Adipocyte (in vitro differentiated cells): ENCODE measurements around the gene SMIM29.

Experiments
- DNase-seq: peaks from one replicate; pipeline ENCODE4 v3.0.0-alpha.2; 2015; ENCODE audit warnings: low read depth
- H3K27me3 ChIP-seq: replicated peaks from 2 replicates; pipeline ENCODE4 v1.7.0; 2013; ENCODE audit warnings: mild to moderate bottlenecking, low read length, moderate library complexity; ENCODE audit not compliant: control insufficient read depth, insufficient read depth
- H3K36me3 ChIP-seq: 2 replicates; pipeline ENCODE4 v1.7.0; 2013; ENCODE audit warnings: low read length, mild to moderate bottlenecking, moderate library complexity; ENCODE audit not compliant: control insufficient read depth, insufficient read depth, severe bottlenecking
- H3K4me1 ChIP-seq: 2 replicates; pipeline ENCODE4 v1.7.0; 2013; ENCODE audit warnings: mild to moderate bottlenecking, low read length, moderate library complexity; ENCODE audit not compliant: control insufficient read depth, insufficient read depth
- H3K4me3 ChIP-seq: 2 replicates; pipeline ENCODE4 v1.7.0; 2013; ENCODE audit warnings: mild to moderate bottlenecking, low read length, moderate library complexity
- H3K9ac ChIP-seq: 2 replicates; pipeline ENCODE4 v1.7.0; 2013; ENCODE audit warnings: mild to moderate bottlenecking, low read length, moderate library complexity
- H3K9me3 ChIP-seq: 2 replicates; pipeline ENCODE4 v1.7.0; 2013; ENCODE audit warnings: mild to moderate bottlenecking, low read length, moderate library complexity; ENCODE audit not compliant: control insufficient read depth

SMIM29 gene

DNA sequence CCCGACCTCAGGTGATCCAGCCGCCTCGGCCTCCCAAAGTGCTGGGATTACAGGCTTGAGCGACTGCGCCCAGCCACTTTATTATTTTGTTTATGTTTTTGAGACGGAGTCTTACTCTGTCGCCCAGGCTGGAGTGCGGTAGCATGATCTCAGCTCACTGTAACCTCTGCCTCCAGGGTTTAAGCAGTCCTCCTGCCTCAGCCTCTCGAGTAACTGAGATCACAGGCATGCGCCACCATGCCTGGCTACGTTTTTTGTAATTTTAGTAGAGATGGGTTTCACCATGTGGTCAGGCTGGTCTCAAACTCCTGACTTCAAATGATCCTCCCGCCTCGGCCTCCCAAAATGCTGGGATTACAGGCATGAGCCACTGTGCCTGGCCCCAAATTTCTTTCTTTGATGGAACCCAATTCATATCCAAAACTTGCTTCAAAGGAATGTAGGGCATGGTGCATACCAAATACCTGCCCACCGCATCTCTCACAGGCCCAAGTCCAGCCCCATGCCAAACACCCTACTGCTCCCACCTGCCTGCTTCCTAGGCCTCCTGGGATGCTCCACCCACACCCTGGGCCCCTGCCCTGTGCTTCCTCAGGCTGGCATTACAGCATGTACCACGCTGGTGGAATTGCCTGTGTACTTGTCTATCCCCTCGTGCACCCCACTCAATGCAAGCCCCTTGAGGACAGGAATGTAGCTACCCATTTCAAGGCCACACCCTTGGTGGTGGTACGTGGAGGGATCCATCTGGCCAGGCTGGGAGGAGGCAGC lies 17.1 kb downstream of the SMIM29 start:
- DNase-seq = no peak
- no peaks in the 10 kb centered on the region for H3K36me3 ChIP-seq

GRCh38 chr6:34230653-34231371 lies 18.0 kb downstream of the SMIM29 start:
- DNase-seq = no peak
- H3K9ac ChIP-seq = no peak overlapping the region
- H3K4me3 ChIP-seq = no peak overlapping the region
- no peaks in the 10 kb centered on the region for H3K36me3 ChIP-seq
- H3K4me1 ChIP-seq = peaks cover 4% of the 10 kb centered on the region
- no peaks in the 10 kb centered on the region for H3K27me3 ChIP-seq
- H3K9me3 ChIP-seq = no peaks in the 10 kb centered on the region

More for the DNA sequence above, 17.1 kb downstream of the SMIM29 start:
- Histone ChIP-seq H3K9me3 (no peaks in the 10 kb centered on the region), H3K27me3 (no peaks in the 10 kb centered on the region), H3K9ac (no peak overlapping the region), H3K4me1 (peaks cover 11% of the 10 kb centered on the region), H3K4me3 (no peak overlapping the region)

DNA sequence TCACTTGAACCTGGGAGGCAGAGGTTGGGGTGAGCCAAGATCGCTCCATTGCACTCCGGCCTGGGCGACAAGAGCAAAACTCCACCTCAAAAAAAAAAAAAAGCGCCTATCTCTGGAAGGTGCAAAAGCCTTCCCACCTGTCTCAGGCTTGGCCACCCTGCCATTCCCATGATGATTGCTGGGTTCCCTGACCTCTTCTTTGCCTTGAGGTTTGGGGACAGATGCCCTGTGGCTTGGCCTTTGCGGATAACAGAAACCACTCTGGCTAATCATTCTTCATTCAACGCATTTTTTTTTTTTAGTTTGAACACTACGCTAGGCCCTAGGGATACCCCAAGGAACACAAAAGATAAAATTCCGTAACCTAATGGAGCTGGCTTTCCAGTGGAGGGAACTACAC lies 18.9 kb downstream of the SMIM29 start:
- H3K4me3 ChIP-seq = no peak overlapping the region
- H3K27me3 ChIP-seq = no peaks in the 10 kb centered on the region
- no peak for DNase-seq
- peaks cover 3% of the 10 kb centered on the region for H3K4me1 ChIP-seq
- H3K36me3 ChIP-seq = no peaks in the 10 kb centered on the region
- no peak overlapping the region for H3K9ac ChIP-seq
- H3K9me3 ChIP-seq = no peaks in the 10 kb centered on the region

DNA sequence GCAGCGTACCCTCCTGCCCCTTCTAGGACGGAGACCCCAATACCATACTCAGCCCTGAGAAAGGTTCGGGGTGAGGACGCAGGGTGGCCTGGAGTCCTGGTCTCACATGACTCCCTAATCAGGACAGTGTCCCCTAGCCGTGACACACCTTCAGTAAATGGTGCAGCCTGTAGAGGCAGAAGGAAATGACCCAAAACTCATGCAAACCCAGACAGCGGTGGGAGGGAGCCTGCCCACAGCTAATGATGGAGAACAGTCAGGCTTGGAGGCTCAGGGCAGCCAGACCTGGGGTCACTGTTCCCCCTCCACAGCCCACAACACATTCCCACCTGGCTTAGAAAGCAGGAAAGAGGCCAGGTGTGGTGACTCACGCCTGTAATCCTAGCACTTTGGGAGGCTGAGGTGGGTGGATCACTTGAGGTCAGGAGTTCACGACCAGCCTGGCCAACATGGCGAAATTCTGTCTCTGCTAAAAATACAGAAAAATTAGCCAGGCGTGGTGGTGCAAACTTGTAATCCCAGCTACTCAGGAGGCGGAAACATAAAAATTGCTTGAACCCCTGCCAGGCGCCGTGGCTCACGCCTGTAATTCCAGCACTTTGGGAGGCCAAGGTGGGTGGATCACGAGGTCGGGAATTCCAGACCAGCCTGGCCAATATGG lies 20.9 kb downstream of the SMIM29 start:
- DNase-seq = no peak
- Histone ChIP-seq H3K27me3 (no peaks in the 10 kb centered on the region), H3K4me1 (peaks cover 17% of the 10 kb centered on the region), H3K9me3 (no peaks in the 10 kb centered on the region), H3K36me3 (no peaks in the 10 kb centered on the region), H3K4me3 (no peak overlapping the region), H3K9ac (no peak overlapping the region)

DNA sequence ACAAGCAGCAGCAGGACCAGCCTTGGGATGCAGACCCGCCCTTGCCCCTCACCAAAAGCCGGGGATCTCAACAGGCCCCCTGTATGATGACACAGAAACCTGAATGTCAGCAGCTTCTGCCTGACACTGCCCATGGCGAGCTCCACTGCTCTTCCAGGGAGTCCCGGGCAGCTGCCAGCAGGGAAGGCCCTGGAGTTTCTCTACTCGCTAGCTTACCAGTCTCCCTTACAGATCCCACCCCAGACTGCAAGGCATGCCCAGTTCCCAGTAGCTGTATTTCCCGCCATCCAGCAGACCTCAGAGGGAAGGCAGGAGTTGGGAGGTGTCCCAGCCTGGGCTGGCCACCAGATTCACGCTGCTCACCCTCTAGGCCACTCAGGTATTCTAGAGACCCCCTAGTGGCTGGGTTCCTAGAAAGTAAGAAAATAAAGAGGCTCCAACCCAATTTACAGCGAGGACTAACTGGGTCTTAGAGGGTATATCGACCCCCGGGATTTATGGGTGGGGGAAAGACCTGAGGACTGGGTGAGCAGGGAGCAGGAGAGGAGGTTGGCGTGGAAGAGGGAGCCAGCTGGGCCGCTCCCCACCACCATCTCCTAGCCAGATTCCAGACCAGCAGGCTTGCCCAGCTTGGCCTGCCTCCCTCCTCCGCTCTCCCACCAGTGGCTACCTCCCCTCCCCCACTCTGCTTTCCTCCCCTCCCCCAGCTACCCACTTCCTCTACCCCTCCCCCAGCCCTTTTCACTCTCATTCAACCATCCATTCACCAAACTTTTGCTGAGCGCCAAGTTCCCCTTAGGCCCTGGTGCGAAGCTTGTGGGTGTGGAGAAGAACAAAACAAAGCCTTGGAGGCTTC lies 21.8 kb downstream of the SMIM29 start:
- Histone ChIP-seq H3K4me3 (no peak overlapping the region), H3K9ac (no peak overlapping the region), H3K9me3 (no peaks in the 10 kb centered on the region), H3K27me3 (no peaks in the 10 kb centered on the region), H3K4me1 (peaks cover 17% of the 10 kb centered on the region), H3K36me3 (no peaks in the 10 kb centered on the region)
- DNase-seq = no peak

GRCh38 chr6:34226066-34226465 lies 22.7 kb downstream of the SMIM29 start:
- H3K9ac ChIP-seq = no peak overlapping the region
- no peaks in the 10 kb centered on the region for H3K9me3 ChIP-seq
- H3K4me3 ChIP-seq = no peak overlapping the region
- no peaks in the 10 kb centered on the region for H3K27me3 ChIP-seq
- DNase-seq = no peak
- no peaks in the 10 kb centered on the region for H3K36me3 ChIP-seq
- H3K4me1 ChIP-seq = peaks cover 16% of the 10 kb centered on the region

- no peak overlapping the region for H3K9ac ChIP-seq
- H3K4me1 ChIP-seq = peaks cover 14% of the 10 kb centered on the region
- H3K9me3 ChIP-seq = no peaks in the 10 kb centered on the region
- no peak for DNase-seq
- no peaks in the 10 kb centered on the region for H3K27me3 ChIP-seq
- H3K4me3 ChIP-seq = no peak overlapping the region
- no peaks in the 10 kb centered on the region for H3K36me3 ChIP-seq
Measured at GRCh38 chr6:34225551-34225950, 23.3 kb downstream of the SMIM29 start.

GRCh38 chr6:34223956-34224940 lies 24.6 kb downstream of the SMIM29 start:
- no peaks in the 10 kb centered on the region for H3K27me3 ChIP-seq
- no peaks in the 10 kb centered on the region for H3K9me3 ChIP-seq
- no peaks in the 10 kb centered on the region for H3K36me3 ChIP-seq
- peaks cover 14% of the 10 kb centered on the region for H3K4me1 ChIP-seq
- H3K9ac ChIP-seq = peak overlapping the region; percentile 87
- peak overlapping the region; percentile 78 for H3K4me3 ChIP-seq
- peak; percentile 96 for DNase-seq

DNA sequence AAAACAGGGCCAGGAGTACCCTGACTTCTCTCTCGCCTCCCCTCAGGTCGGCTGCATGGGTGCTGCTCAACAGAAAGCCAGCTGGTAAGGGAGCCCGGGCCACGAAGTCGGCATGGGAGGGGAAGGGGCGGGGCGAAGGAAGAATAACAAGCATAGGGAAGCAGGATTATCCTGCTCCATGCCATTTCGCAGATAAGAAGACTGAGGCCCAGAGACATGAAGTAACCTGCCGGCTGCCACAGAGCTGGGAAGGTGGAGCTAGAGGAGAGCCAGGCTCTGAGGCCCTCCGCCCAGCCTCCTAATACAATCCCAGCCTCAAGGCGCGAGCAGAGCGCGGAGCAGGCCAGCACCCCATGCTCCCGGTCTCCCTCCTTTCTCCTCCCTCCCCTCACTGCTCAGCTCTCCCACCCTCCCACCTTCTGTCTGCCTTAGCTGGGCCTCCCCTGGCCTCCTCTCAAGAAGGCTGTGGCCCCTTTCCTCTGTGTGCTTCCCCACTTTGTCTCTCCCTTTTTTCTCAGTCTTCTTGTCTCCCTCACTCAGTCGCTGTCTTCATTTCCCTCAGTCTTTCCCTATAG lies 25.3 kb downstream of the SMIM29 start:
- H3K4me3 ChIP-seq = peak overlapping the region; percentile 78
- no peak for DNase-seq
- no peaks in the 10 kb centered on the region for H3K9me3 ChIP-seq

GRCh38 chr6:34218691-34219090 lies 30.1 kb downstream of the SMIM29 start:
- Histone ChIP-seq H3K36me3 (no peaks in the 10 kb centered on the region), H3K9ac (no peak overlapping the region), H3K4me1 (peaks cover 8% of the 10 kb centered on the region), H3K9me3 (no peaks in the 10 kb centered on the region), H3K27me3 (no peaks in the 10 kb centered on the region), H3K4me3 (no peak overlapping the region)
- DNase-seq = no peak

More for the DNA sequence above, 25.3 kb downstream of the SMIM29 start:
- Histone ChIP-seq H3K9ac (peak overlapping the region; percentile 87), H3K27me3 (no peaks in the 10 kb centered on the region), H3K4me1 (peaks cover 14% of the 10 kb centered on the region), H3K36me3 (no peaks in the 10 kb centered on the region)
